DOHH2 (cell line): ENCODE results near the gene ZFAND3.

Experiments used
- EZH2phosphoT487 ChIP-seq: fragments of 200-600 bp; sonication (generic); IDR thresholded peaks from 2 replicates; pipeline ENCODE4 v1.6.1; 2017; ENCODE audit warnings: borderline replicate concordance, mild to moderate bottlenecking, antibody characterized with exemption, low read length, moderate library complexity, mixed read lengths
- TF ChIP-seq, protein P1 (sequence below): fragments of 200-600 bp; sonication (generic); IDR thresholded peaks from one replicate; pipeline ENCODE4 v1.5.1; 2014; ENCODE audit warnings: antibody characterized with exemption, mild to moderate bottlenecking, low read depth, low read length; ENCODE audit not compliant: poor library complexity, severe bottlenecking

DNA sequence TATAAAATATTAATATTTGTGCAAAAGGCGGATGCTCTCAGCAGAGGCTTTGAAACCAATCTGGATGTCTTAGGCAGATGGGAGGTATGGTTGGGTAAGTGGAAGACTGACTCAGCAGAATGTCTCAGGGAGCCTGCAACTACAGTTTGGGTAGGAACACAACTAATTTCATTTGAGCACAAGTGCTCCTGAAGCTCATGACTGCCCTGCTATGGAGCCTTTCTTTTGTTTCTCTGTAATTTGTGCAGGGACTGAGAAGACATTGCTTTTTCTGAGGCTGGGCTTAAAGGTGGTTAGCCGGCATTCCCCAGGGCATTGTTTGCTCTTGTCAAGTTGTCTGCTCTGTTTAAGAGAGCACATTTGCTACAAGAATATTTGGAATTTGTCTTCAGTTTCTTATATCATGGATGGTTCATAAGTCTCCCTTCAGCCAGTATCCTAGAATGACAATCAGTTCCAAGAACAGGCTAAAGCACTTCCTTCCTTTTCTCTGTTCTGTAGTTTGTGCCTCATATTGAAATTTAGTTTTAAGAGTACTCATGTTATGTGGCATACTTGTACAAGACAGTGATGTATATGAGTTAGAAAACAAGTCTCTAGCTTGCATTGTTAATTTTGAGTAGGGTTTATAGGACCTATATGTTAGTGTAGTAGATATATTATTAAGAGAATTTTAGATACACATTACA, 208.3 kb downstream of the ZFAND3 start:
- TF ChIP-seq, protein P1, sequence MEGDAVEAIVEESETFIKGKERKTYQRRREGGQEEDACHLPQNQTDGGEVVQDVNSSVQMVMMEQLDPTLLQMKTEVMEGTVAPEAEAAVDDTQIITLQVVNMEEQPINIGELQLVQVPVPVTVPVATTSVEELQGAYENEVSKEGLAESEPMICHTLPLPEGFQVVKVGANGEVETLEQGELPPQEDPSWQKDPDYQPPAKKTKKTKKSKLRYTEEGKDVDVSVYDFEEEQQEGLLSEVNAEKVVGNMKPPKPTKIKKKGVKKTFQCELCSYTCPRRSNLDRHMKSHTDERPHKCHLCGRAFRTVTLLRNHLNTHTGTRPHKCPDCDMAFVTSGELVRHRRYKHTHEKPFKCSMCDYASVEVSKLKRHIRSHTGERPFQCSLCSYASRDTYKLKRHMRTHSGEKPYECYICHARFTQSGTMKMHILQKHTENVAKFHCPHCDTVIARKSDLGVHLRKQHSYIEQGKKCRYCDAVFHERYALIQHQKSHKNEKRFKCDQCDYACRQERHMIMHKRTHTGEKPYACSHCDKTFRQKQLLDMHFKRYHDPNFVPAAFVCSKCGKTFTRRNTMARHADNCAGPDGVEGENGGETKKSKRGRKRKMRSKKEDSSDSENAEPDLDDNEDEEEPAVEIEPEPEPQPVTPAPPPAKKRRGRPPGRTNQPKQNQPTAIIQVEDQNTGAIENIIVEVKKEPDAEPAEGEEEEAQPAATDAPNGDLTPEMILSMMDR = no peak
- TF ChIP-seq EZH2phosphoT487 = no peak
